HG03135 (cell line): ENCODE data around the gene TOR1B.
A peak's percentile ranks its signal among the peaks of the same experiment; 100 is the strongest.
"Not testable (repeated sequence)": the region's sequence is repeated elsewhere in the genome, so short reads cannot be mapped to it uniquely, and the experiment has no call there.

Source experiments
- ATAC-seq: cut with Tn5 transposase; IDR thresholded peaks from one replicate; pipeline ENCODE4 v1.9.1; 2021; ENCODE audit warnings: mild to moderate bottlenecking, moderate library complexity; ENCODE audit not compliant: unreplicated experiment

The TOR1B gene

GRCh38 chr9:129802833-129803675 is at the start of gene TOR1B:
Gene TOR1B (plus strand): TSS chr9:129803184. CDS start chr9:129803213, 29 bp downstream.
- peak; percentile 90 for ATAC-seq

GRCh38 chr9:129755151-129755550 is 47.8 kb upstream of the TOR1B start:
- ATAC-seq = no peak

GRCh38 chr9:129756191-129756590 is 46.8 kb upstream of the TOR1B start:
- no peak for ATAC-seq

- no peak for ATAC-seq
Observed at GRCh38 chr9:129757045-129757444, 45.9 kb upstream of the TOR1B start.

GRCh38 chr9:129759319-129759718 is 43.7 kb upstream of the TOR1B start:
- no peak for ATAC-seq

- no peak for ATAC-seq
Observed at GRCh38 chr9:129759804-129760502, 43.0 kb upstream of the TOR1B start.

GRCh38 chr9:129760784-129761183 is 42.2 kb upstream of the TOR1B start:
- ATAC-seq = not testable (repeated sequence)

- ATAC-seq = no peak
Observed at GRCh38 chr9:129761293-129761900, 41.6 kb upstream of the TOR1B start.

GRCh38 chr9:129761901-129762369 is 41.0 kb upstream of the TOR1B start:
- ATAC-seq = no peak

GRCh38 chr9:129762370-129762984 is 40.5 kb upstream of the TOR1B start:
- not testable (repeated sequence) for ATAC-seq

GRCh38 chr9:129762985-129763926 is 39.7 kb upstream of the TOR1B start:
- ATAC-seq = no peak

- ATAC-seq = no peak
Observed at GRCh38 chr9:129765764-129766317, 37.1 kb upstream of the TOR1B start.

- no peak for ATAC-seq
Observed at GRCh38 chr9:129768486-129768885, 34.5 kb upstream of the TOR1B start.

- no peak for ATAC-seq
Observed at GRCh38 chr9:129769669-129770068, 33.3 kb upstream of the TOR1B start.

- no peak for ATAC-seq
Observed at GRCh38 chr9:129770741-129771140, 32.2 kb upstream of the TOR1B start.

- ATAC-seq = no peak
Observed at GRCh38 chr9:129773262-129774048, 29.5 kb upstream of the TOR1B start.

GRCh38 chr9:129774791-129775447 is 28.1 kb upstream of the TOR1B start:
- ATAC-seq = no peak

GRCh38 chr9:129775448-129775798 is 27.6 kb upstream of the TOR1B start:
- ATAC-seq = no peak
